Heart right ventricle (tissue), 16 donors: ENCODE results near the gene SLC35F3. TPM values are rescaled to one million over a fixed set of nuclear protein-coding genes. Genes with fewer than 3 reads are reported as not detected.

Experiments used
- ATAC-seq, 8 donors: fragments of 200-7000 bp; cut with Tn5 transposase; one replicate each; pipeline ENCODE4 v1.9.1; 2020; ENCODE audit warnings: mild to moderate bottlenecking in 8 of 8, moderate library complexity in 8 of 8, moderate number of reproducible peaks in 1 of 8
- DNase-seq, 2 donors: peaks; one replicate each; pipeline ENCODE4 v3.0.0-alpha.2; 2020
- H3K27ac ChIP-seq, 10 donors: fragments of 200-600 bp; sonication (generic) in 2 of 10; one replicate each; pipeline versions ENCODE4 v1.5.0 to v1.8.0; 2020 to 2022; ENCODE audit warnings: mild to moderate bottlenecking in 3 of 10
- H3K27me3 ChIP-seq, 7 donors: fragments of 200-600 bp; one replicate each; pipeline ENCODE4 v1.8.0; 2021 to 2022; ENCODE audit warnings: mild to moderate bottlenecking in 2 of 7
- H3K36me3 ChIP-seq, 9 donors: fragments of 200-600 bp; sonication (generic) in 1 of 9; one replicate each; pipeline versions ENCODE4 v1.5.0 to v1.8.0; 2020 to 2022; ENCODE audit warnings: mild to moderate bottlenecking in 2 of 9
- H3K4me1 ChIP-seq, 9 donors: fragments of 200-600 bp; sonication (generic) in 1 of 9; one replicate each; pipeline versions ENCODE4 v1.5.0 to v1.8.0; 2020 to 2022; ENCODE audit warnings: mild to moderate bottlenecking in 4 of 9
- H3K4me3 ChIP-seq, 10 donors: fragments of 200-600 bp; sonication (generic) in 2 of 10; one replicate each; pipeline versions ENCODE4 v1.5.0 to v1.8.0; 2020 to 2022; ENCODE audit warnings: mild to moderate bottlenecking in 7 of 10, moderate library complexity in 2 of 10
- H3K9me3 ChIP-seq, 11 donors: fragments of 200-600 bp in 10 of 11; sonication (generic) in 2 of 11; one replicate each; pipeline versions ENCODE4 v1.5.0 to v1.8.0; 2013 to 2022; ENCODE audit warnings: mild to moderate bottlenecking in 2 of 11, control low read depth in 1 of 11, moderate library complexity in 1 of 11
- WGBS, 2 donors: extraction: QIAGEN DNeasy Blood & Tissue Kit; methylation state at CpG; one replicate each; pipeline ENCODE4 v1.1.7; 2013; ENCODE audit warnings: inconsistent platforms in 1 of 2; 5-methylcytosine and 5-hydroxymethylcytosine counted together
- intact Hi-C, 10 donors: fragments of 100-400 bp; cut with DNase I; formaldehyde crosslinking; loops; one replicate each; pipeline versions ENCODE4 v1.11.1 to v1.14.2; 2022
- polyA plus RNA-seq, 2 donors: library from polyadenylated mRNA; stranded (reverse); fragments of 200-250 nt; gene quantifications; one replicate each; pipeline ENCODE4 v1.2.3, GENCODE V29; 2013
- total RNA-seq, 10 donors: library from RNA; stranded (reverse); fragmentation: NEBNext Ultra II Directional in 3 of 10; extraction: Animal tissue kit (Norgen Biotek cat#: 25700) in 3 of 10; gene quantifications; one replicate each; pipeline versions ENCODE4 v1.2.1 to v1.2.4, GENCODE V29; 2021 to 2023
- TF ChIP-seq, protein P1 (sequence below), 9 donors: fragments of 200-600 bp; sonication (generic) in 2 of 9; IDR thresholded peaks; one replicate each; pipeline versions ENCODE4 v1.5.0 to v1.8.0; 2021 to 2022; ENCODE audit warnings: antibody characterized with exemption in 9 of 9, mild to moderate bottlenecking in 5 of 9, moderate library complexity in 1 of 9
- donor health status: Arrhythmogenic right ventricular cardiomyopathy.
- donor health status: ischemic (EF 13 %, LVEDD 7.1; RV severe dilation, severe dysfunction).
- donor health status: healthy with polysubstance abuse.
- donor health status: DM: no; HTN: yes; CAD: no.
- donor health status: DM: no; HTN: no; CAD: no.
- donor health status: ischemic (EF 25% LVEDD 6.9; RV normal size, moderate dysfunction).
- donor health status: ischemic (EF 25% LVEDD 5.7; RV mildly dilated, moderate dysfunction).
- donor health status: healthy.
- donor health status: DM: yes; HTN: yes; CAD: no.
- donor health status: Ischemic cardiomyopathy.
- donor health status: ischemic (EF 35%, LVEDD 5.7; RV mildly dilated, moderate dysfunction).
- donor health status: nonischemic (EF 11% LVEDD 7.7; RV severe dilation, severe dysfunction).
- donor health status: DM: yes; HTN: yes; CAD: no.
- donor health status: PGD.
- donor health status: ischemic (EF 29% LVEDD 5.4; RV normal size, mild dysfunction).
- donor health status: nonischemic (EF 23%, LVEDD 6.1; RV moderate dilation, normal function).

The SLC35F3 gene
- total and polyA plus RNA-seq, 12 donors, result 0.04 to 0.09 (median 0.09) TPM; not detected in 9

DNA sequence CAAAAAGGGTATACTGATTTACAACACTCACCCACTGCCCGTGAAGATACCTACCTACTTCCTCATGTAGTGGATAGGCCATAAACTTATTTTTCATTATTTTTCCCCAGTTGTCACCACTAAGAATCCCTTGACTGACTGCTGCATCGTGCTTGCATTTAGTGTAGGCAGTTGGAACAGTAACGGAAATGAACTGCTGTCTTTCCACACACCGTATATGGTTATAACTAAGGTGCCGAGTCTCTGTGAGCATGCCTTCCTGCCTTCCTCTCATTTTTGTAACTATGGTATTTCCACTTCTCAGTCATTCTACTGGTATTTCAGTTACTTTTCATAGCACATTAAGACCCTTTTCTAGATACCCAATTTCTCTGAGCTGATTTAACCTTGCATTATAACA is 36.4 kb downstream of the SLC35F3 start:
- H3K27ac ChIP-seq, result no peak overlapping the region
- peaks cover 0 to 8% (median 0%) of the 10 kb centered on the region in 7 donors for H3K27me3 ChIP-seq
- intact Hi-C loops, result no loop called here
- no peak overlapping the region for H3K4me3 ChIP-seq
- 65 to 72% methylated on average over 5 of the region's 5 CpGs for WGBS, 2 donors
- TF ChIP-seq, protein P1, sequence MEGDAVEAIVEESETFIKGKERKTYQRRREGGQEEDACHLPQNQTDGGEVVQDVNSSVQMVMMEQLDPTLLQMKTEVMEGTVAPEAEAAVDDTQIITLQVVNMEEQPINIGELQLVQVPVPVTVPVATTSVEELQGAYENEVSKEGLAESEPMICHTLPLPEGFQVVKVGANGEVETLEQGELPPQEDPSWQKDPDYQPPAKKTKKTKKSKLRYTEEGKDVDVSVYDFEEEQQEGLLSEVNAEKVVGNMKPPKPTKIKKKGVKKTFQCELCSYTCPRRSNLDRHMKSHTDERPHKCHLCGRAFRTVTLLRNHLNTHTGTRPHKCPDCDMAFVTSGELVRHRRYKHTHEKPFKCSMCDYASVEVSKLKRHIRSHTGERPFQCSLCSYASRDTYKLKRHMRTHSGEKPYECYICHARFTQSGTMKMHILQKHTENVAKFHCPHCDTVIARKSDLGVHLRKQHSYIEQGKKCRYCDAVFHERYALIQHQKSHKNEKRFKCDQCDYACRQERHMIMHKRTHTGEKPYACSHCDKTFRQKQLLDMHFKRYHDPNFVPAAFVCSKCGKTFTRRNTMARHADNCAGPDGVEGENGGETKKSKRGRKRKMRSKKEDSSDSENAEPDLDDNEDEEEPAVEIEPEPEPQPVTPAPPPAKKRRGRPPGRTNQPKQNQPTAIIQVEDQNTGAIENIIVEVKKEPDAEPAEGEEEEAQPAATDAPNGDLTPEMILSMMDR (IDR thresholded peaks at IDR 0.05), result no peak
- no peaks in the 10 kb centered on the region for H3K36me3 ChIP-seq
- H3K4me1 ChIP-seq, result no peaks in the 10 kb centered on the region
- H3K9me3 ChIP-seq, result no peaks in the 10 kb centered on the region
- DNase-seq (no peak), ATAC-seq (no peak)

DNA sequence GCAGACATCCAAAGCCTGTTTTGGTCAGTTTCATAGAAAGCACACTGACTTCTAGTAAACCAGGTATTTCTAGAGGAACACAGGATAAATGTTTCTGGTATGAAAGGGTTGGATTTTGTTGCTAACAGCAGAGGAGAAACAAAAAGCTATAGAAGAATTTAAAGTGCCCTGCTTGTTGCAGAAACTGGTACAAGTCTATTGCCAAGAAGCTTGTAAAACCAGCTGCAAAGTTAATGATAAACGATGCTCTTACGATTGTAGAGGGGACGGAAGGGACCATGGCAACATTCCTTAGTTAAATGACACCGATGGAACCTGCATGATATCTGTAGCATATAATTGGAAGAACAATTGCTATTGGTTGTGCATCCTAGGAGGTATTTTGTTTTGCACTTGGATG is 40.1 kb downstream of the SLC35F3 start:
- TF ChIP-seq, protein P1 (IDR thresholded peaks at IDR 0.05), result no peak
- H3K4me1 ChIP-seq, result no peaks in the 10 kb centered on the region
- 61 to 74% methylated on average over 4 of the region's 4 CpGs for WGBS, 2 donors
- H3K4me3 ChIP-seq, result no peak overlapping the region
- H3K27me3 ChIP-seq, result no peaks in the 10 kb centered on the region
- DNase-seq, result no peak
- no peak for ATAC-seq
- intact Hi-C loops, result no loop called here
- no peaks in the 10 kb centered on the region for H3K9me3 ChIP-seq
- no peak overlapping the region for H3K27ac ChIP-seq
- H3K36me3 ChIP-seq, result no peaks in the 10 kb centered on the region

DNA sequence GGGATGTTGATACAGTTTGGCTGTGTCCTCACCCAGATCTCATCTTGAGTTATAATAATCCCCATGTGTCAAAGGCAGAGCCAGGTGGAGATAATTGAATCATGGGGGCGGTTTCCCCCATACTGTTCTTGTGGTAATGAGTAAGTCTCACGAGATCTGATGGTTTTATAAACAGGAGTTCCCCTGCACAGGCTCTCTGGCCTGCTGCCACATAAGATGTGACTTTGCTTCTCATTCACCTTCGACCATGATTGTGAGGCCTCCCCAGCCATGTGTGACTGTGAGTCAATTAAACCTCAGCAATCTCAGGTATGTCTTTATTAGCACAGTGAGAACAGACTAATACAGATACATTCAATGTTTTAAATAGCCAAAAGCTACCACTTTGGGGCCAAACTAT is 41.1 kb downstream of the SLC35F3 start:
- no peaks in the 10 kb centered on the region for H3K36me3 ChIP-seq
- DNase-seq, result no peak
- no peaks in the 10 kb centered on the region for H3K27me3 ChIP-seq
- ATAC-seq, result no peak
- no peaks in the 10 kb centered on the region for H3K4me1 ChIP-seq
- peaks cover 0 to 1% (median 0%) of the 10 kb centered on the region in 11 donors for H3K9me3 ChIP-seq
- WGBS, 2 donors, result 49 to 64% methylated on average over 3 of the region's 3 CpGs
- intact Hi-C loops, result no loop called here
- TF ChIP-seq, protein P1 (IDR thresholded peaks at IDR 0.05), result no peak
- no peak overlapping the region for H3K27ac ChIP-seq
- H3K4me3 ChIP-seq, result no peak overlapping the region

GRCh38 chr1:233945979-233946378 is 41.5 kb downstream of the SLC35F3 start:
- ATAC-seq (no peak), DNase-seq (no peak)
- H3K36me3 ChIP-seq, result no peaks in the 10 kb centered on the region
- no peak overlapping the region for H3K4me3 ChIP-seq
- 93 to 94% methylated on average over 2 of the region's 2 CpGs for WGBS, 2 donors
- peaks cover 0 to 5% (median 0%) of the 10 kb centered on the region in 11 donors for H3K9me3 ChIP-seq
- TF ChIP-seq, protein P1 (IDR thresholded peaks at IDR 0.05), result no peak
- H3K27ac ChIP-seq, result no peak overlapping the region
- no peaks in the 10 kb centered on the region for H3K4me1 ChIP-seq
- no peaks in the 10 kb centered on the region for H3K27me3 ChIP-seq
- intact Hi-C loops, result no loop called here
